ENCODE data around the gene ALK.

ALK gene

GRCh38 chr2:29611850-29612249, 309.5 kb downstream of the ALK start:
- DNase-seq (ENCODE audit: low read depth in 3 of 3), result no peak

DNA sequence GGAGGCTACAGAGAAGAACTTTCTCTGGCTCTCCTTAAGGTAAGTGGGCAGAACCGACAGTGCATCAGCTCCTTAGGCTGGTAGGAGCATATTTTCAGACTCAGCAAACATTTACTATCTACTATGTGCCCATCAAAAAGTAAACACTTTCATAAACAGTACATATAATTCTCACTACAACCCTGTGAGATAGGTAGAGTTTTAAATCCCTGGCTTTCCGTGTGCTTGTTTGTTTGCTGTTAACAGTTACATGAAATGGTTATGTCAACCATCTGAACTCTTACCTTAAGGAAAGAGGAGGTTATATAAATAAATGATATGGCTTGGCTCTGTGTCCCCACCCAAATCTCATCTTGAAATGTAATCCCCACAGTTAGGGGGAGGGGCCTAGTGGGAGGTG, 310.1 kb downstream of the ALK start:
- DNase-seq (ENCODE audit: low read depth in 3 of 3), result no peak

GRCh38 chr2:29610569-29610968, 310.8 kb downstream of the ALK start:
- DNase-seq (ENCODE audit: low read depth in 3 of 3), result no peak

DNA sequence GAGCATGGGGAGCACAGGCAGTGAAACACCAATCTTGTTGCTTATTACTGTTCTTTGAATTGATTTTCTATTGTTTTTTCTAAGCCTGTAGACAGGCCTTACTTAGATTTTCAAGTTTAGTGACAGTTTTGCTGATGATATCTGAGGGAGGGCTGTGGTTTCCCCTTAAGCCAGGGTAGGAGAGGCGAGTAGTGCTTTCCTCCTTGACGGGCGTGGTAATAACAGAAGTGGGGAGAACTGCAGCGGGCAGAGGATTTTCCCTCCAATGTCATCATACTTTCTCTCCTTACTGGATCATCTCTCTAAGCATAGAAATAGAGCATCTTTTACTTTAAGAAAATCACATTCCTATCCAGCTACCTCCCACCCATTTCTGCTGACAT, 314.4 kb downstream of the ALK start:
- DNase-seq (ENCODE audit: low read depth in 3 of 3), result no peak

DNA sequence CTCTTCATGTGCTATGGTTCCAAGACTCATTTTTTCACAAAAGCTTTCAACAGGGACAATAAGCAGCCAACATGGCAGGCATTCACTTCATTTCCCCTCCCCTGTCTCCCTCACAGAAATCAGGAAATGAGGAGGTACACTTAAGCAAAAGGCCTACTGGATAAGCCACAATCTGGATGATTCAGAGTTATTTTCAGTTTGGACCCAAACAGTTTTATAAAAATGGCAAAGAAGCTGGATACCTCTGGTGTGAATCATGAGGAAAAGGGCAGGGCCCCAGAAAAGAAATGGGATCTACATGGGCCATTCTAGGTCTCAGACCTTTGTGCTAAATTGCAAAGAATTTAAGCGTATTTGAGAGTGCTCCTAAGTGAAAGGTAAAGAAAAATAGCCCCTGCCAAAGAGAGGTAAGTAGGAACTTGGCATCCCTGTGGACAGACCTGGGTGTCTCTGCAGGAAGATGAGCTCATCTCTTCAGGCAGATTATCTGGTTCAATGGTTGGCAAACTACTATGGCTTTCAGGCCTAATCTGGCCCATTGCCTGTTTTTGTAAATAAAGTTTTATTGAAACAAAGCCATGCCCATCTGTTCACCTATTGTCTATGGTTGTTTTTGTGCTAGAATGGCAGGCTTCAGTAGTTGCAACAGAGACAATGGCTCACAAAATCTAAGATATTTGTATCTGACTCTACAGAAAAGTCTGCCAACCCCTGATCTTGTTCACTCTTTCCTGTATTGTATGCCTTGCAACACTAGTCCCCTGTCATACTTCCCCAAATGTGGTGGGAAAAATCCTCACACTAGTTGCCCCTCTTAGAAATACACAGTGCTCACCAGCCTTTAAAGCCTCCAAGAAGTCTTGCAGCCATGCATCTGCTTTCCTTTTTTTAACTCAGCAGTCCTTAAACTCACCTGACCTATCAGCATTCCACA, 315.0 kb downstream of the ALK start:
- DNase-seq (ENCODE audit: low read depth in 3 of 3), result no peak

- DNase-seq (ENCODE audit: low read depth in 3 of 3), result no peak
These were observed 318.0 kb downstream of the ALK start for GRCh38 chr2:29603341-29603740.

- no peak for DNase-seq (ENCODE audit: low read depth in 3 of 3)
These were observed 319.5 kb downstream of the ALK start for GRCh38 chr2:29601872-29602271.

DNA sequence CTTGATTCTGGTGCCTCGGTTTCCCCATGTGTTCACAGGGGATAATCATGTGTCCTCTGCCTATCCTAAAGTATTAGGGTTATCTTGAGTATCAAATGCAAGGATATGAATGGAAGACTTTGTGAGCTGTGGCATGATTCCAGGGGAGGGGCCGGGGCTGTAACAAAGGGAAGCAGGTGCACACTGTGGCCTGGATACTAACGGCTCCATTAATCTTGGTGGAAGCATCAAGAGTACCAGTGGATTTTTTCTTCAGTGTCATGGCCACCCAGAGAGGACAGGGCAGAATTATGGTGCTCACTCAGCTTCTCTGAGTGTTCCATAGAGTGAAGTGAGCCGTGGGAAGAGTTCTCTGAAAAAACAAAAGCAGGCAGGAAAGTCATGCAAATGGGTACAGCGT, 320.1 kb downstream of the ALK start:
- no peak for DNase-seq (ENCODE audit: low read depth in 3 of 3)

- no peak for DNase-seq (ENCODE audit: low read depth in 3 of 3)
These were observed 321.4 kb downstream of the ALK start for GRCh38 chr2:29599946-29600345.

- no peak for DNase-seq (ENCODE audit: low read depth in 3 of 3)
These were observed 322.4 kb downstream of the ALK start for GRCh38 chr2:29598978-29599377.

DNA sequence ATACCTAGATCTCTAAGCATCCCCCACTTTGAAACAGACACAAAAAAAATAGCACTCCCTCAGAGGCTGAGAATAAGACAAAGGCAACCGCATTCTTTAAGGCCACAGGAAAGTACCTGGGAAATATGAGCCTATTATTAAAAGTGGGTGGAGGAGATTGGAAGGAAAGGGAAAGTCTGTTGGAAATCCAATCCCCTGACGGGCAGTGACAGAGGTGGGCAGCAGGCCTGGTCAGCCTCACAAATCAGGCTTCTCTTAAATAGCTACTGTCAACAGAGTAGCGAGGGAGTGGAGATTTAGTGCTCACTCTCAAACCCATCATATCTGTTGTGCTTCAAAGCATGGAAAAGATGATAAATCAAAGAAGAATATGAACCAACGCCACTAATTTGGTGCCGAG, 324.4 kb downstream of the ALK start:
- no peak for DNase-seq (ENCODE audit: low read depth in 3 of 3)

DNA sequence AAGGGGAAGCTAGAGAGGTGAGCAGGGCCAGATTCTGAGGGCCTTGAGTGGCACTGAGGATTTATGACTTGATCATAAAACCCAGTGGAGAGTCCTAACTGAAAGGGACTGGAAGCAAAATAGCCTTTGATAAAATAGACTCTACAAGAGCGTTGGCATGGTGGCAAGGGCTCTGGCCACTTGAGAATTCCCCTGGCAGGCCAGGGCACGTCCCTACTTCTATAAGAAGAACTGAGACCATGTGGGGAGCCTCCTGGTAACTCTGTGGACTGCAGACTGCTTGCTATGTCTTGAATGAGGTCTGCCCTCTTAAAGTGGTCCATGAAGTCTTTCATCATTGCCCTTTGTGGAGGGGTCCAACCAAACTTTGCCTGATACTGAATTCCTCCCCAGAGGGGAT, 324.8 kb downstream of the ALK start:
- DNase-seq (ENCODE audit: low read depth in 3 of 3), result no peak

DNA sequence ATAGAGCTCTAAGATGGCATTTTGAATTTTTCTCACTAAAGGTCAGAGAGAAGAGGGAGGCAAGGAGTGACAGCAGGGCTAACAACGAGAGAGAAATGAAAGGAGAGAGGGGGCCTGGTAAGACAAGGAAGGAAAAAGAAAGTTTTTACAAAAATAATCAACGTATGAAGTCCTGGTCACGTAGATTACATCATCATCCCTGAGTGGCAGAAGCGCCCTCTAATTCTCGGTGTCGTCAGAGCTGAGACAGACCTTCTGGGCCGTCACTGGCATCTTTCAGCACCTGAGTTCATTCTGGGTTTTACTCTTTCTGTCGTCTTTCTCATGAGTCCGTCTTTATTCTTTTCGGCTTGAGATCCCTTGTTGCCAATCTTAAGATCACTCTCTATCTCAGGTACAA, 329.8 kb downstream of the ALK start:
- DNase-seq (ENCODE audit: low read depth in 3 of 3), result no peak

- no peak for DNase-seq (ENCODE audit: low read depth in 3 of 3)
These were observed 331.2 kb downstream of the ALK start for GRCh38 chr2:29590211-29590610.

GRCh38 chr2:29589440-29590103, 331.8 kb downstream of the ALK start:
- DNase-seq (ENCODE audit: low read depth in 3 of 3), result no peak

DNA sequence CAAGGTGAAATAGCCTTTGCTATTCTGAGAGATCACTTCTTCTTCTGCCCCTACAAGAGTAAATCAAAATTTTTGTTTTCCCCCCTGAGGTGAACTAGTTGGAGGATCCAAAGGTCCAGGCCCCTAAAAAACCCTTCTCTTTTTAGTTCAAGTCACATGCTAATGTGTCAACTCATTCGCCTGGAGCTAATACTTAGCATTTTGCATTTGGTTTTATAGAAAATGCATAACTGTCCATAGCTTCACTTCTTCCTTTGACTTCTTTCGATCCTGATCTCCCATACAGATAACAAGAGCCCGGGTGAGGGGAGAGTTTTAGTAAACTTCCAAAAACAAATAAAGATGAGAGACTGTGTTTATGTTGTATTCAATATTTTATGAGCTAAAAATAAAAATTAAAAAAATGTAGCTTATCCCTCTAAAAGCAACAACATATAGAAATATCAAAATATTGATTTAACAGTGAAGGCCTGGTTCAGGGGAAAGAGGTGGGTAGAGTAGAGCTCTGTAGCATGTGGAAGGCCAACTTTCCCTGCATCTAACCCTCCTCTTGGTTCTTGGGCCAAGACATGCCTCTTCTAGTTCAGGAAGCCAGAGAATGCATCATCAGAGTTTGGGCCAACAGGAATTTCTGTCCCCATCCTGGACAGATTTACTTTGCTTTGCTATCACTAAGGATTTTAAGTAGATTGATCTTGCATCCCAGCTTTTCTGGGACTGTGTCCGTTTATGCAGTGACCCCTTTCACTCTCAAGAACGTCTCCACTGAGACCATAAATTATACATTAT, 333.8 kb downstream of the ALK start:
- DNase-seq (ENCODE audit: low read depth in 3 of 3), result no peak

DNA sequence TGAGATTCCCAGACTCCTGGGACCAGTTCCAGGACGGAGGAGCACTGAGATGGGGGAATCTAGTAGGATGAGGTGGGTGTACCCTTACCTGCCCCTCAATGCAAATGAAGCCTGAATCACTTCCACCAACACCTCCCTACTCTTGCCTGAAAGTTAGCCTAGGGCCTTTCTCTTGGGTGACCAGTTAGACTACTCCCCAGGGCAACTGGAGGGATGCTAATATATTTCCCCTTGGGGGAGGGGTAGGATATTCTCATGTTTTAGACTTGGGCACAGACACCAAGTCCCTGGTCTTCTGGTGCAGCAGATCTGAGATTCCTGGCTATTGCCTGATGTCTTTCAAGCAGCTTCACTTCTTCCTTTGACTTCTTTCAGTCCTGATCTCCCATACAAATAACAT, 334.5 kb downstream of the ALK start:
- no peak for DNase-seq (ENCODE audit: low read depth in 3 of 3)

- DNase-seq (ENCODE audit: low read depth in 3 of 3), result no peak
These were observed 337.7 kb downstream of the ALK start for GRCh38 chr2:29583548-29584156.

GRCh38 chr2:29583104-29583503, 338.3 kb downstream of the ALK start:
- no peak for DNase-seq (ENCODE audit: low read depth in 3 of 3)

DNA sequence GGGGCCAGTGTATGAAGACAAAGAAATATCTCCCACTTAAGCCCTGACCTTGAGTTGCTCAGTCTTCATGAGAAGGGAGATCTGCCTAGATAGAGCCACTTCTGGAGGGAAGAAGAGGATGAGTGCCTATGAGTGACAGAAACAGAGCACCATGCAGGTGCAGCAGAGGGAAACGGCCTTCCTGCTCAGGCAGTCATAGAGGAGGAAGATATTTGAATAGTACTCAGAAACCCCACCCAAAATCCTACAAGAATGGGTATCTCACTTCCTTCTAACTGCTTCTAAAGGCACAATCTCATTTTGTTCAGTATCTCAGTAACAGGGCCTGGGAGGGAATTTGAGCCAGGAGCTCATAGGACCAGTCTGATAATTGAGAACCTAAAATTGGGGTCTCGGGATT, 339.3 kb downstream of the ALK start:
- no peak for DNase-seq (ENCODE audit: low read depth in 3 of 3)

GRCh38 chr2:29580223-29580622, 341.2 kb downstream of the ALK start:
- DNase-seq (ENCODE audit: low read depth in 3 of 3), result no peak

Data from stimulated activated CD4-positive, alpha-beta T cell treated with anti-CD3 and anti-CD28 coated beads, TNF-alpha, amount 100 ng/mL, for 4 hours (primary cell).